Thyroid gland (tissue), 4 donors: Measurements from ENCODE around the gene ELMO1. TPM values are rescaled to one million over a fixed set of nuclear protein-coding genes. Genes with fewer than 3 reads are reported as not detected.

Experiments
- DNase-seq, 2 donors: peaks; one replicate each; pipeline ENCODE4 v3.0.0-alpha.2; 2019
- H3K27ac ChIP-seq, 3 donors: fragments of 200-600 bp; sonication (generic); 1 replicate in 2 of 3; 2 replicates in 1 of 3; pipeline ENCODE4 v1.5.1; 2016 to 2019; ENCODE audit warnings: mild to moderate bottlenecking in 1 of 3, moderate library complexity in 1 of 3
- H3K27me3 ChIP-seq: fragments of 200-600 bp; sonication (generic); one replicate; pipeline ENCODE4 v1.5.1; 2019
- H3K36me3 ChIP-seq, 2 donors: fragments of 200-600 bp; sonication (generic); one replicate each; pipeline ENCODE4 v1.5.1; 2016 to 2019
- H3K4me1 ChIP-seq, 2 donors: fragments of 200-600 bp; sonication (generic); one replicate each; pipeline ENCODE4 v1.5.1; 2017 to 2019
- H3K4me3 ChIP-seq, 3 donors: fragments of 200-600 bp; sonication (generic); replicated peaks in 1 of 3; 1 replicate in 2 of 3; 2 replicates in 1 of 3; pipeline ENCODE4 v1.5.1; 2016; ENCODE audit warnings: mild to moderate bottlenecking in 1 of 3
- H3K9me3 ChIP-seq: fragments of 200-600 bp; sonication (generic); one replicate; pipeline ENCODE4 v1.5.1; 2017
- CTCF ChIP-seq, 6 experiments: fragments of 200-600 bp in 3 of 6; fragments of 450-650 bp in 3 of 6; sonication (generic) in 3 of 6; IDR thresholded peaks; one replicate each; pipeline ENCODE4 v1.5.1; 2016 to 2019; ENCODE audit warnings: antibody characterized with exemption in 6 of 6, mild to moderate bottlenecking in 2 of 6, inconsistent platforms in 1 of 6, moderate library complexity in 1 of 6
- POLR2A ChIP-seq, 2 donors: fragments of 450-650 bp; IDR thresholded peaks; one replicate each; pipeline ENCODE4 v1.6.1; 2017; ENCODE audit warnings: antibody characterized with exemption in 2 of 2, mild to moderate bottlenecking in 2 of 2, moderate library complexity in 1 of 2
- WGBS, 2 donors: methylation state at CpG; one replicate each; pipeline ENCODE4 v1.1.5; 2017; 5-methylcytosine and 5-hydroxymethylcytosine counted together
- intact Hi-C: fragments of 100-400 bp; cut with DNase I; formaldehyde crosslinking; loops from one replicate; pipeline ENCODE4 v1.15.1; 2023
- total RNA-seq, 4 donors: library from RNA; depleted of rRNA; stranded (reverse); fragments of >200 nt; gene quantifications; one replicate each; pipeline ENCODE4 v1.2.3, GENCODE V29; 2016

The ELMO1 gene
- total RNA-seq, 4 donors from 2014 or later, result 168 to 423 (median 312) TPM

GRCh38 chr7:37342688-37343471 is 105.8 kb downstream of the ELMO1 start:
- intact Hi-C loops, result no loop called here
- WGBS, 2 donors, result 69 to 80% methylated on average over 16 of the region's 16 CpGs
- no peak overlapping the region for H3K4me3 ChIP-seq

GRCh38 chr7:37342176-37342687 is 106.4 kb downstream of the ELMO1 start:
- intact Hi-C loops, result no loop called here
- H3K27ac ChIP-seq, result peak overlapping the region in 2 of 3 donors; percentile 12 to 39
- no peak overlapping the region for H3K4me3 ChIP-seq

More at GRCh38 chr7:37342688-37343471, 105.8 kb downstream of the ELMO1 start:
- Histone ChIP-seq H3K36me3 (no peaks in the 10 kb centered on the region), H3K27ac (peak overlapping the region in 2 of 3 donors; percentile 9 to 12), H3K27me3 (no peaks in the 10 kb centered on the region), H3K9me3 (no peaks in the 10 kb centered on the region), H3K4me1 (peaks cover 25 to 32% of the 10 kb centered on the region in 2 donors)
- no peak for DNase-seq
- no peak for TF ChIP-seq POLR2A (IDR thresholded peaks at IDR 0.05)
- TF ChIP-seq CTCF (IDR thresholded peaks at IDR 0.05), result no peak

GRCh38 chr7:37341033-37341630 is 107.5 kb downstream of the ELMO1 start:
- Histone ChIP-seq H3K27me3 (no peaks in the 10 kb centered on the region), H3K4me3 (no peak overlapping the region), H3K36me3 (no peaks in the 10 kb centered on the region), H3K4me1 (peaks cover 7 to 20% of the 10 kb centered on the region in 2 donors), H3K9me3 (no peaks in the 10 kb centered on the region), H3K27ac (no peak overlapping the region)
- WGBS, 2 donors, result 70% methylated on average over 6 of the region's 6 CpGs
- intact Hi-C loops, result no loop called here
- DNase-seq, result no peak
- TF ChIP-seq POLR2A (IDR thresholded peaks at IDR 0.05) (no peak), CTCF (IDR thresholded peaks at IDR 0.05) (no peak)

More at GRCh38 chr7:37342176-37342687, 106.4 kb downstream of the ELMO1 start:
- H3K27me3 ChIP-seq, result no peaks in the 10 kb centered on the region
- H3K4me1 ChIP-seq, result peaks cover 18 to 31% of the 10 kb centered on the region in 2 donors
- no peak for DNase-seq
- no peaks in the 10 kb centered on the region for H3K36me3 ChIP-seq
- H3K9me3 ChIP-seq, result no peaks in the 10 kb centered on the region
- 82 to 95% methylated on average over 8 of the region's 8 CpGs for WGBS, 2 donors
- TF ChIP-seq POLR2A (IDR thresholded peaks at IDR 0.05), result no peak
- TF ChIP-seq CTCF (IDR thresholded peaks at IDR 0.05), result no peak

- Histone ChIP-seq H3K27ac (peak overlapping the region in 1 of 3 donors; percentile 3), H3K9me3 (no peaks in the 10 kb centered on the region), H3K36me3 (no peaks in the 10 kb centered on the region), H3K4me3 (no peak overlapping the region), H3K27me3 (no peaks in the 10 kb centered on the region), H3K4me1 (peaks cover 4 to 15% of the 10 kb centered on the region in 2 donors)
- intact Hi-C loops, result no loop called here
- 86 to 96% methylated on average over 1 of the region's 1 CpG for WGBS, 2 donors
- no peak for DNase-seq
- TF ChIP-seq POLR2A (IDR thresholded peaks at IDR 0.05), result no peak
- TF ChIP-seq CTCF (IDR thresholded peaks at IDR 0.05), result no peak
Observed at GRCh38 chr7:37338966-37339365, 109.7 kb downstream of the ELMO1 start.

GRCh38 chr7:37337522-37337921 is 111.1 kb downstream of the ELMO1 start:
- no peaks in the 10 kb centered on the region for H3K27me3 ChIP-seq

More at GRCh38 chr7:37337522-37337921, 111.1 kb downstream of the ELMO1 start:
- 97% methylated on average over 1 of the region's 1 CpG for WGBS, 2 donors
- no peaks in the 10 kb centered on the region for H3K9me3 ChIP-seq
- DNase-seq, result no peak
- no peak overlapping the region for H3K27ac ChIP-seq
- intact Hi-C loops, result no loop called here
- TF ChIP-seq POLR2A (IDR thresholded peaks at IDR 0.05), result no peak
- no peak for TF ChIP-seq CTCF (IDR thresholded peaks at IDR 0.05)
- H3K4me3 ChIP-seq, result no peak overlapping the region
- H3K4me1 ChIP-seq, result peaks cover 17 to 29% of the 10 kb centered on the region in 2 donors
- H3K36me3 ChIP-seq, result no peaks in the 10 kb centered on the region
